CD4-positive, alpha-beta T cell (primary cell): ENCODE results near the gene CDYL2. TPM values are rescaled to one million over a fixed set of nuclear protein-coding genes. Genes with fewer than 3 reads are reported as not detected.

Experiments
- ATAC-seq: fragments of 200-7000 bp; cut with Tn5 transposase; one replicate; pipeline ENCODE4 v1.10.0; 2022; ENCODE audit warnings: mild to moderate bottlenecking; ENCODE audit not compliant: poor library complexity
- CTCF ChIA-PET: fragments of 350-600 bp; sonication (Branson Sonifier 250); formaldehyde crosslinking; loops from one replicate; lab custom pipeline; 2021; ENCODE audit warnings: antibody characterized with exemption, inconsistent platforms; lab: Charles Lee
- POLR2A ChIA-PET: fragments of 350-600 bp; sonication (Branson Sonifier 250); formaldehyde crosslinking; loops from one replicate; lab custom pipeline; 2021; ENCODE audit warnings: antibody characterized with exemption, inconsistent platforms; lab: Charles Lee
- DNase-seq, 14 experiments: peaks; one replicate each; pipeline ENCODE4 v3.0.0-alpha.2; 2013 to 2020; ENCODE audit warnings: mixed read lengths in 2 of 14
- H3K27ac ChIP-seq, 2 donors: one replicate each; pipeline versions ENCODE4 v1.5.1 to v1.7.0; 2013; ENCODE audit warnings: low read length in 2 of 2, low read depth in 1 of 2, mild to moderate bottlenecking in 1 of 2
- H3K27me3 ChIP-seq, 2 experiments: 1 replicate in 1 of 2; 2 replicates in 1 of 2; pipeline versions ENCODE4 v1.6.1 to v1.7.0; 2013; ENCODE audit warnings: low read length in 2 of 2, control low read depth in 1 of 2, mild to moderate bottlenecking in 1 of 2, moderate library complexity in 1 of 2; ENCODE audit not compliant: insufficient read depth in 2 of 2, control insufficient read depth in 1 of 2
- H3K36me3 ChIP-seq: one replicate; pipeline ENCODE4 v1.6.1; 2013; ENCODE audit warnings: low read length, control low read depth; ENCODE audit not compliant: insufficient read depth
- H3K4me1 ChIP-seq: one replicate; pipeline ENCODE4 v1.6.1; 2013; ENCODE audit warnings: low read length, control low read depth; ENCODE audit not compliant: insufficient read depth
- H3K4me3 ChIP-seq: one replicate; pipeline ENCODE4 v1.5.1; 2013; ENCODE audit warnings: mild to moderate bottlenecking, low read length, moderate library complexity
- H3K9me3 ChIP-seq, 2 experiments: 1 replicate in 1 of 2; 2 replicates in 1 of 2; pipeline versions ENCODE4 v1.6.1 to v1.7.0; 2013; ENCODE audit warnings: low read length in 2 of 2, mild to moderate bottlenecking in 2 of 2, control low read depth in 1 of 2, moderate library complexity in 1 of 2; ENCODE audit not compliant: control insufficient read depth in 1 of 2, insufficient read depth in 1 of 2
- H3K27ac Mint-ChIP-seq: one replicate; pipeline ENCODE4 v1.8.0; 2020; ENCODE audit warnings: mixed read lengths
- H3K27me3 Mint-ChIP-seq: one replicate; pipeline ENCODE4 v1.8.0; 2021; ENCODE audit warnings: mixed read lengths
- H3K36me3 Mint-ChIP-seq: one replicate; pipeline ENCODE4 v1.8.0; 2021; ENCODE audit warnings: low read depth, mixed read lengths
- H3K4me1 Mint-ChIP-seq: one replicate; pipeline ENCODE4 v1.8.0; 2021; ENCODE audit warnings: low read depth, mixed read lengths
- H3K4me3 Mint-ChIP-seq: one replicate; pipeline ENCODE4 v1.8.0; 2020; ENCODE audit warnings: mild to moderate bottlenecking, mixed read lengths
- H3K9me3 Mint-ChIP-seq: one replicate; pipeline ENCODE4 v1.8.0; 2020; ENCODE audit warnings: mixed read lengths
- intact Hi-C, 2 experiments: fragments of 100-400 bp; cut with DNase I in 1 of 2; cut with micrococcal nuclease in 1 of 2; formaldehyde crosslinking; loops; one replicate each; pipeline versions ENCODE4 v1.15.1 to v1.9.0; 2023 to 2025; cut with DNase I, micrococcal nuclease
- total RNA-seq, 174 experiments: library from RNA in 2 of 174; stranded (reverse) in 2 of 174; gene quantifications; one replicate each; pipeline ENCODE4 v1.2.3 and lab custom pipeline; 2021 to 2026
- TF ChIP-seq, protein P1 (sequence below): fragments of 200-600 bp; IDR thresholded peaks from one replicate; pipeline ENCODE4 v1.8.0; 2022; ENCODE audit warnings: antibody characterized with exemption, mild to moderate bottlenecking

The CDYL2 gene
- total RNA-seq, 2 experiments from 2014 or later: 14.3 to 15.8 TPM

DNA sequence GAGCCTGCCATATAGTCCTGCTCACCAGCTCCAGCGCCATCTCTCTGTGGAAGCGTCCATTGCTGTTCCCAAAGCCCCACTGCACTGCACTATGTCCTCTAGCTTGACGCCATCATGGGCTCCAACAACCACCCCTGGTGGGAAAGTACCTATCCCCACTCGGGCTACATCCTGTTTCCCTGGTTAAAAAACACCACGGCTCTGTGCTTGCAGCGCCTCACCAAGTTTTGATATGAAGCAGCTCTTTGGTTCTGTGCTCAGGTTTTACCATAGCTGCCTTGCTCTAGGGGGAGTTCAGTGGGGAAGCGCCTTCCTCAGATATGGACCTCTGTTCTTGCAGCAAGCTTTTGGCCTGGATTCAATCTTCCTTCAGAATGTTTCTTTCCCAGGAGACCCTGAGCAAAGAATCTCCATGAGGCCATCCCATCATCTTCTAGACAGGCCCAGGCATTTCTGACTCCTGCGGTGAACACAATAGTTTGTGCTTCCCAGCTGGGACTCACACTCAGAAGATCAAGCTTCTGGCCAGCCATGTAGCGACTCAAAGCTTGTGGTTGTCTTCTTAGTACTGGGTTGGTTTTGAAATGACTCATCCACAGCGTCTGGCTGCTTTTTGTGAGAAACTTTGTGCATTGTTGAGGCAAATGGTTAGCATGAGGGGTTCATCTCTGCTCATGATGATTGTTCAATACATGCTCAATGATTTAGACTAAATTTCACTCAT lies 224.1 kb downstream of the CDYL2 start:
- ATAC-seq (peak; percentile 92), DNase-seq (peak; percentile 36 to 82 (median 46))
- ChIA-PET CTCF (interaction anchor here (1.2 to 1.7 kb wide), 4 partner anchors 10 to 53 kb away, joined by 3 to 11 read pairs (median 4); no protein-coding TSS in a partner anchor), POLR2A (interaction anchor here (0.6 to 3.2 kb wide), 12 partner anchors 8 to 1061 kb away, joined by 3 to 37 read pairs (median 4); partner anchors contain the start of gene DYNLRB2)
- peak overlapping the region; percentile 13 for H3K4me3 ChIP-seq
- peak overlapping the region; percentile 60 to 64 for H3K27ac ChIP-seq
- intact Hi-C loops: loop anchor here in 1 of 2 experiments (1.0 to 10.0 kb wide), 2 partner anchors 11 to 75 kb away; no protein-coding TSS in a partner anchor
- TF ChIP-seq, protein P1, sequence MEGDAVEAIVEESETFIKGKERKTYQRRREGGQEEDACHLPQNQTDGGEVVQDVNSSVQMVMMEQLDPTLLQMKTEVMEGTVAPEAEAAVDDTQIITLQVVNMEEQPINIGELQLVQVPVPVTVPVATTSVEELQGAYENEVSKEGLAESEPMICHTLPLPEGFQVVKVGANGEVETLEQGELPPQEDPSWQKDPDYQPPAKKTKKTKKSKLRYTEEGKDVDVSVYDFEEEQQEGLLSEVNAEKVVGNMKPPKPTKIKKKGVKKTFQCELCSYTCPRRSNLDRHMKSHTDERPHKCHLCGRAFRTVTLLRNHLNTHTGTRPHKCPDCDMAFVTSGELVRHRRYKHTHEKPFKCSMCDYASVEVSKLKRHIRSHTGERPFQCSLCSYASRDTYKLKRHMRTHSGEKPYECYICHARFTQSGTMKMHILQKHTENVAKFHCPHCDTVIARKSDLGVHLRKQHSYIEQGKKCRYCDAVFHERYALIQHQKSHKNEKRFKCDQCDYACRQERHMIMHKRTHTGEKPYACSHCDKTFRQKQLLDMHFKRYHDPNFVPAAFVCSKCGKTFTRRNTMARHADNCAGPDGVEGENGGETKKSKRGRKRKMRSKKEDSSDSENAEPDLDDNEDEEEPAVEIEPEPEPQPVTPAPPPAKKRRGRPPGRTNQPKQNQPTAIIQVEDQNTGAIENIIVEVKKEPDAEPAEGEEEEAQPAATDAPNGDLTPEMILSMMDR: no peak
- Mint-ChIP-seq H3K27me3 (no peaks in the 10 kb centered on the region), H3K27ac (peak overlapping the region; percentile 80), H3K9me3 (peaks cover 1% of the 10 kb centered on the region), H3K4me1 (peaks cover 31% of the 10 kb centered on the region), H3K36me3 (no peaks in the 10 kb centered on the region), H3K4me3 (peak overlapping the region; percentile 52)
- no peaks in the 10 kb centered on the region for H3K36me3 ChIP-seq
- H3K4me1 ChIP-seq: peaks cover 38% of the 10 kb centered on the region
- peaks cover 0 to 3% of the 10 kb centered on the region in 2 experiments for H3K9me3 ChIP-seq
- H3K27me3 ChIP-seq: no peaks in the 10 kb centered on the region

DNA sequence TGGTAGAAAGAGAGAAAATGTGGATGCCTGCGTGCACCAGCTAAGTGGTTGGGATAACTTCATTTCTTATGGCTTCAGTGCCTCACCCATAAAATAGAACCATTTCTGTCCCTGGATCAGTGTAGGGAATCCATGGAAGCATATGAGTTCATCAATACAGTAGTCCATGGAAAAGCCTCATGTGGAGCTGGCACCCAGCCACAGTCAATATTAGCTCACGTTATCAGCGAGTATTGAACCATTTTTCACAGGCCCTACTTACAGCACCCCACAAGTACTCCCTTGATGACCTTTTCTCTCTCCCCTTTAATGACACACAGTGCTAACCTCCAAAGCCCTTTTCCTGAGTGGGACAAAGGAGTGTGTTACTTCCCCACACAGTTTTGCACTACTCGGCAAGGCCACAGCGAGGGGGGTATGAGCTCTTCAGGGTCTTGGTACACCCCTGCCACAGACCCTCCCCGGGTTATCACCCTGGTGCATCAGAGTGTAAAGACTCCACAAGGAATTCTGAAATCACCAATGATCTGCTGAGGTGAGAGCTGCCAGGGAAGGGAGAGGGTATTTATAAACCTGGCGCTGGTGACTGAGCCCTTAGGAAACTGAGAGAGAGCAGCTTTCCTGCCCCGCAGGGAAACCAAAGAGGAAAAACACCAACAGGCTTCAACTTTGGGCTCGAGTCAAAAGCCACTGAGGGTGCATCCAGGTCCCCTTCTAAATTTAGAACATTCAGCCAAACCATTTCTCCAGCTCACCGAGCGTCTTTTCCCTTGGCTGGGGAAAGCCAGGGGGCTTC lies 226.7 kb downstream of the CDYL2 start:
- TF ChIP-seq, protein P1: no peak
- H3K36me3 ChIP-seq: no peaks in the 10 kb centered on the region
- H3K4me1 Mint-ChIP-seq: peaks cover 31% of the 10 kb centered on the region
- peaks cover 0 to 3% of the 10 kb centered on the region in 2 experiments for H3K9me3 ChIP-seq
- no peaks in the 10 kb centered on the region for H3K36me3 Mint-ChIP-seq
- H3K27ac Mint-ChIP-seq: no peak overlapping the region
- no peak for DNase-seq
- H3K9me3 Mint-ChIP-seq: peaks cover 1% of the 10 kb centered on the region
- H3K4me3 Mint-ChIP-seq: no peak overlapping the region
- H3K27me3 Mint-ChIP-seq: no peaks in the 10 kb centered on the region
- H3K4me3 ChIP-seq: no peak overlapping the region
- intact Hi-C loops: no loop called here
- no peak for ATAC-seq
- H3K27ac ChIP-seq: no peak overlapping the region
- no peaks in the 10 kb centered on the region for H3K27me3 ChIP-seq
- ChIA-PET CTCF (no interaction called here), POLR2A (interaction anchor here (0.8 kb wide), 1 partner anchor 78 kb away, joined by 3 read pairs; no protein-coding TSS in a partner anchor)
- H3K4me1 ChIP-seq: peaks cover 38% of the 10 kb centered on the region

DNA sequence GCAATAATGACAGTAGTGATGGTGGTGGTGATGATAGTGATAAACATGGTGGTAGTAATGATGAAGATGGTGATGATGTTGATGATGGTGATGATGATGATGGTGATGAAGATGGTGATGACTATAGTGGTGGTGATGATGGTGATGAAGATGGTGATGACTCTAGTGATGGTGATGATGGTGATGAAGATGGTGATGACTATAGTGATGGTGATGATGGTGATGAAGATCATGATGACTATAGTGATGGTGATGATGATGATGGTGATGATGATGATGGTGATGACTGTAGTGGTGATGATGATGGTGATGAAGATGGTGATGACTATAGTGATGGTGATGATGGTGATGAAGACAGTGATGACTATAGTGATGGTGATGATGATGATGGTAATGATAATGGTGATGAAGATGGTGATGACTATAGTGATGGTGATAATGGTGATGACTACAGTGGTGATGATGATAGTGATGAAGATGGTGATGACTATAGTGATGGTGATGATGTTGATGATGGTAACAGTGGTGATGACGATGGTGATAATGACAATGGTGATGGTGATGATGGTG lies 228.0 kb downstream of the CDYL2 start:
- Mint-ChIP-seq H3K4me1 (peaks cover 29% of the 10 kb centered on the region), H3K36me3 (no peaks in the 10 kb centered on the region), H3K9me3 (peaks cover 3% of the 10 kb centered on the region), H3K27me3 (no peaks in the 10 kb centered on the region), H3K27ac (no peak overlapping the region), H3K4me3 (no peak overlapping the region)
- DNase-seq (no peak), ATAC-seq (no peak)
- Histone ChIP-seq H3K4me3 (no peak overlapping the region), H3K4me1 (peaks cover 33% of the 10 kb centered on the region), H3K27ac (no peak overlapping the region), H3K27me3 (no peaks in the 10 kb centered on the region), H3K9me3 (peaks cover 0 to 7% of the 10 kb centered on the region in 2 experiments), H3K36me3 (no peaks in the 10 kb centered on the region)
- ChIA-PET CTCF (no interaction called here), POLR2A (no interaction called here)
- TF ChIP-seq, protein P1: no peak
- intact Hi-C loops: no loop called here
